GM18868 (cell line): ENCODE data around the gene IFIH1.

Experiments used
- ATAC-seq: cut with Tn5 transposase; IDR thresholded peaks from one replicate; pipeline ENCODE4 v1.9.1; 2021; ENCODE audit warnings: mild to moderate bottlenecking, moderate library complexity; ENCODE audit not compliant: unreplicated experiment

IFIH1 gene

GRCh38 chr2:162318328-162319180 lies at the start of gene IFIH1:
Gene IFIH1 (minus strand): TSS chr2:162318684. CDS start chr2:162318307, 377 bp downstream.
- peak; percentile 87 for ATAC-seq

DNA sequence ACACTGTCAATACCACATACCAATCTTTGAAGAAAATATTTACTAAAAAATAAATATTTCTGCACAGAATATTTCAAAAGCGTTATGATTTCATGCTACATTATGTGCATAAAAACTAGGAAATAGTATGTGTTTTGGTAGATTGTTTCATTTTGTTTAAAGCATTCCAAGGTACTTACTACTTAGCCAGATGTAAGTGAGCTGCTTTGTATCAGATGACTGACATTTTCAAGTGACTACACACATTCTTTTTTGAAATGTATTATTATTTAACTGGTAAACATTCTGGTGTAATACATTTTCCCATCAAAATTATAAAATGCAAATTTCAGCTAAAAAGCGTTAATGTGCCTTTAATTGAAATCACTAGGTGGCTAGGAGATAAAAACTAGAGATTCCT lies 46.9 kb upstream of the IFIH1 start:
- ATAC-seq, result no peak

GRCh38 chr2:162344617-162344950 lies 26.1 kb upstream of the IFIH1 start:
- ATAC-seq, result no peak

DNA sequence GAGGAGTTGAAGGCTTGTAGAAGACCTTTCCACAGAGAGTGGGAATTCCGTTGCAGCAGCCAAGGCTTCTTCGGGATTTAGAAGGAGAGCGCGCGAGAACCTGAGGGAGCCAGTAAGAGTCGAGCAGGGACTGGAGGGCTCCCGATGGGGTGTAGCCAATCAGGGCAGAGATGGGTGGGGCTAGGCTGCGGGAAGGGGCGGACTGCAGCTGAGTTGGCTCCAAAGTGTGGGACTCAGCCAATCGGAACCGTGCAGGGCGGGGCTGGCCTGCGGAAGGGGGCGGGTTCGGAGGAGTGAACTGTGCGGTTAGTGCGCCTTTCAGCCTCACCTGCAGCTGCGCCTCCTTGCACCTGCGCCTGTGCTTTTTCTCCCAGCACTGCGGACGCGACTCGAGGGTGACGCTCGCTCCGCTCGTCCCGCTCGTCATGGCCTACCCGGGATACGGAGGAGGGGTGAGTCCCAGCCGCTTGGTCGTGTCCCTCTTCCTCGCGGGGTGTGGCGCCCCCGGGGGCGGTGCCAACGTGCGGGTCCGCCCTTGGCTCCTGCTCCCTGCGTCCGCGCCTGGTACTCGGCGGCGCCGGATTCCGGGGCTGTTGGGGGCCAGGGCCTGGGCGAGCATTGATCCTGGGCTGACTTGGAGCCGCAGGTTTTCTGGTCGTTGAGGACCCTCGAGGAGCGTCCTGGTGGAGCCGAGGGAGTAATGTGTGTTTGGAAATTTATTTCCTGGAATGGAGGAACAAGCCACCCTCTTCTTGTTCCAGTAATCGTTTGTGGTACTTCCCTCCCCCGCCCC lies 25.5 kb upstream of the IFIH1 start, which contains the start of gene GCA:
Gene GCA, plus strand, starts transcription at position 309 of the 793 bp plus-strand sequence. Its CDS starts 117 bp downstream, at position 426.
- peak; percentile 97 for ATAC-seq

GRCh38 chr2:162343492-162343823 lies 25.0 kb upstream of the IFIH1 start:
- ATAC-seq, result no peak

- ATAC-seq, result no peak
These were observed 24.4 kb upstream of the IFIH1 start for GRCh38 chr2:162342841-162343240.

GRCh38 chr2:162342321-162342720 lies 23.8 kb upstream of the IFIH1 start:
- ATAC-seq, result no peak

DNA sequence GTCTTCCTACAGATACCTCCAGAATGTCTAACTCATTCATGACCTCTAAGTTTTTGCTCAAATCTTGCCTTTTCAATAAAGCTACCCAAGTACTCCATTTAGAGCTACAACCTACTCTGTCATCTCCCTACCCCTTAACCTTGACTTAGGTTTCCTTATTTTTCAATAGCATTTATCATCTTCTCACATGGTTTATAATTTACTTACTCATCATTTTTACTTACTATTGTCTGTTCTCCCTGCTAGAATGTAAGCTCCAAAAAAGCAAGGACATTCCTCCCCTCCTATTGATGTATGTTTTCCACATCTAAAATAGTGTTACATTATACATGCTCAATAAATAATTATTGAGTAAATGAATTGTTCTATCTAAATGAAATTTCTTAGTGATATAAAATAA lies 22.3 kb upstream of the IFIH1 start:
- ATAC-seq, result no peak

- ATAC-seq, result no peak
These were observed 19.4 kb upstream of the IFIH1 start for GRCh38 chr2:162337868-162338267.

DNA sequence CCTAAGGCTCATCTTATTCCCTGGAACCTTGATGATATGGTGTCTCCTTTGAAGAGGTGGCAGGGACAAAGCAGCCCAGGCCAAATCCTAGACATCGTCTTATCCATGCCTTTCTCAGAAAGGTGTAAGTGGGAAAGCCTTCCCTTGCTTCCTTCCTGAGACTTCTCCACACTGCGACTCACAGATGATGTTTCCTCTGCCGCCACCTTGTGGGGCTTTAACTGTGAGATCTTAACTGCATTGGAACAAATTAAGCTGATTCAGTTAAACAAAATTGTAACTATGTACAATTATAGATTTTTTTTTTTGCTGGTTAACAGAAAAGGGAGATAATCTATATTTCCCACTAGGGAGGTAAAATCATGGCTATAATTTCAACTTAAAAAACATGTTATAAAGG lies 15.5 kb upstream of the IFIH1 start:
- ATAC-seq, result peak; percentile 78

GRCh38 chr2:162330881-162331280 lies 12.4 kb upstream of the IFIH1 start:
- no peak for ATAC-seq

DNA sequence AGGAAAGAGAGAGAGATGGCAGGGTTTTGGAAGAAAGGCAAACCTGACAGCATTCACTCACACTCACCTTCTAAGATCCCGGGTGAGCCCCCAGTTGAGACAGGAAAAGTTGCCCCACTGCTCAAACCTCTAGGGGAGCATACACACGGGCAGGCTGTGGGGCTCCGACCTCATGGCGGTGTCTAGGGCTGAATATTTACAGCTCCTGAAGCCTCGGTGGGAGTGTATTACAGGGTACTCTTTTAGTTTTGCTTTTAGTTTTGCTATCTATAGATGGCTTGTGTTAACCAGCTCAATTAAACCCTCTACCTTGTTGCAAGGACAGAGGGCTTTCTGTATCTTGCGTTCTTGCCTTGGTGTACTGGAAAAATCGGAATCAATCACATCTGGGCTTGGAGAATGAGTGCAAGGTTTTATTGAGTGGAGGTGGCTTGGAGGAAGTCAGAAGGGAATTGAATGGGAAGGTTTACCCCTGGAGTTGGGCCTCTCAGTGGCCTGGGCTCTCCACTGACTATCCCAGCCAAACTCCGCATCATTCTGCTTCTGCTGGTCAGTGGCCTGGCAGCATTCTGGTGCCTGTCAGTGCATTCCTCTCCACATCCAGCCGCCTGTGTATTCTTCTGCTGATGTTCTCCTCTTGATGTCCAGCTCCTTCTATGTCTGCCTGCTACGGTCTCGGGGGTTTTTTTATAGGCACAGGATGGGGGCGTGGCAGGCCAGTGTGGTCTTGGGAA lies 10.1 kb upstream of the IFIH1 start:
- peak; percentile 89 for ATAC-seq

DNA sequence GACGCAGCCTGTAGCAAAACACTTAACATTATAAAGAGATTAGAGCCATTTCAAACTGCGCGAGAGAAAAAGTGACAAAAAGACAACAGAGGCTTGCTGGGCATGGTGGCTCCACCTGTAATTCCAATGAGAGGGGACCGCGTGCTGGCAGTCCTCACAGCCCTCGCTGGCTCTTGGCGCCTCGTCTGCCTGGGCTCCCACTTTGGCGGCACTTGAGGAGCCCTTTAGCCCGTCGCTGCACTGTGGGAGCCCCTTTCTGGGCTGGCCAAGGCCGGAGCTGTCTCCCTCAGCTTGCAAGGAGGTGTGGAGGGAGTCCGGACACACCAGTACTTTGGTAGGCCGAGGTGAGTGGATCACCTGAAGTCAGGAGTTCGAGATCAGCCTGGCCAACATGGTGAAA lies 9.3 kb upstream of the IFIH1 start:
- ATAC-seq, result no peak

DNA sequence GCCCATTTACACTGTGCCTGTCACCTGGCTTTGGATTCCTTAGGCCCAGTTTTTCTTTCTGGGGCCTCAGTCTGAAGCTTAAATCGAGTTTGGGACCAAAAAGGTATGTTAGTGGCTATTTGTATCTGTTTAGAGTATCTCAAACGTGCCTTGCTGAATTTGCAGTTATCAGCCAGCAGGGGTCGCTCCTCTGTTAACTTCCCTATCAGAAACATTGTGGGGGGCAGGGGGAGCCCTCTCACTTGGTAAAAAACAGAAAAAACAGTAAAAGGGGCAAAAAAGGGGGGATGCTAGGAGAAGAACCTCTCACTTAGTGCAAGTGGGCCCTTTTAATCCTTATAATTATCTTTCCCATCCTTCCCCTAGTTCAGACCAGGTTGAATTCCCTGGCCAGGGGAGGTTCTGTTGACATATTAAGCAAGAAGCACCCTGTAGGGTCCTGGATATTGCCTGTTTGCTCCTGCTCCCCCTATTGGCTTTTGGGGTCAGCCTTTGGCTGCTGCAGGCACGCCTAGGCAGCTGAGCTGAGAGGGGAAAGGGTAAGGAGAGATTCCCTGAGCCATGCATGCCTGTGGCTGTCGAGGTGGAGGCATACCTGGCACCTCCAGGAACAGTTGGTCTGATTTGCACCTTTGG lies 8.8 kb upstream of the IFIH1 start:
- ATAC-seq, result no peak

- ATAC-seq, result no peak
These were observed 6.5 kb upstream of the IFIH1 start for GRCh38 chr2:162324953-162325352.

- ATAC-seq, result no peak
These were observed 2.5 kb upstream of the IFIH1 start for GRCh38 chr2:162320864-162321517.

- ATAC-seq, result peak; percentile 0
These were observed 590 bp downstream of the IFIH1 start for GRCh38 chr2:162317861-162318327.

GRCh38 chr2:162317058-162317742 lies 1.3 kb downstream of the IFIH1 start:
- ATAC-seq, result no peak

- no peak for ATAC-seq
These were observed 1.9 kb downstream of the IFIH1 start for GRCh38 chr2:162316590-162316989.

DNA sequence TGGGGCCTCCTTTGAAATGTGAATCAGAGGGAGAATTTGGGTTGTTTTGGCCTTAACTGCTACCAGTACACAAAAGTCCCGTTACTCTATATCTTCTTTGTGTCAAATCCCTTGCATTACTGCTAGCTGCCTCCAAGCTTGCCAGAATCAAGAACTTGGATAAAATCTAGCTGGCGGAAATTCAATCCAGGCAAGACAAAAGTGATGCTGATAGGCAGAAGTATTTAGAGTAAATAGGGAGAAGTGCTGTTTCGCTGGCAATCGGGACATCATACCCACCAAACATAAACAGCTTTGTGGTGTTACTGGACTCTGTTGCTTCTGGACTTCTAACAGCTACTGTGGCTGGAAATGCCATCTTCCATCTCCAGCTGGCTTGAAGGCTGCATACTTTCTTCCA lies 2.5 kb downstream of the IFIH1 start:
- no peak for ATAC-seq
